SHP77 treated with DMSO at 0.1 percent for 48 hours (cell line): ENCODE results near the gene PEX10.

ENCODE experiments used
- DNase-seq: peaks from one replicate; lab custom pipeline; 2025; lab: John Stamatoyannopoulos, UW

Gene PEX10

GRCh38 chr1:2386636-2387611 is 25.4 kb downstream of the PEX10 start:
- no peak for DNase-seq

GRCh38 chr1:2385606-2386280 is 26.6 kb downstream of the PEX10 start:
- no peak for DNase-seq

GRCh38 chr1:2384941-2385481 is 27.4 kb downstream of the PEX10 start:
- DNase-seq: no peak

GRCh38 chr1:2384130-2384860 is 28.1 kb downstream of the PEX10 start:
- no peak for DNase-seq

- DNase-seq: no peak
Measured at GRCh38 chr1:2383576-2383975, 28.8 kb downstream of the PEX10 start.

- DNase-seq: no peak
Measured at GRCh38 chr1:2382621-2383361, 29.6 kb downstream of the PEX10 start.

GRCh38 chr1:2381741-2382620 is 30.4 kb downstream of the PEX10 start:
- DNase-seq: no peak

- DNase-seq: no peak
Measured at GRCh38 chr1:2380816-2381591, 31.4 kb downstream of the PEX10 start.

- DNase-seq: no peak
Measured at GRCh38 chr1:2379733-2380404, 32.5 kb downstream of the PEX10 start.

GRCh38 chr1:2378956-2379732 is 33.2 kb downstream of the PEX10 start:
- DNase-seq: no peak

- peak; percentile 16 for DNase-seq
Measured at GRCh38 chr1:2378441-2378851, 33.9 kb downstream of the PEX10 start.

GRCh38 chr1:2377751-2378440 is 34.5 kb downstream of the PEX10 start:
- DNase-seq: no peak

- DNase-seq: no peak
Measured at GRCh38 chr1:2376931-2377672, 35.3 kb downstream of the PEX10 start.

GRCh38 chr1:2376261-2376741 is 36.1 kb downstream of the PEX10 start:
- DNase-seq: no peak

GRCh38 chr1:2375923-2376260 is 36.5 kb downstream of the PEX10 start:
- no peak for DNase-seq

- no peak for DNase-seq
Measured at GRCh38 chr1:2375246-2375922, 37.0 kb downstream of the PEX10 start.
